Activated naive CD8-positive, alpha-beta T cell treated with anti-CD3 and anti-CD28 coated beads, Interleukin-2, amount 50 U/mL, for 24 hours (primary cell): ENCODE results near the gene RXRA.

Experiments used
- ATAC-seq: fragments of 150-1000 bp; cut with Tn5 transposase; one replicate; pipeline ENCODE4 v1.10.0; 2021
- DNase-seq: peaks from one replicate; pipeline ENCODE4 v3.0.0; 2021
- H3K27ac Mint-ChIP-seq: one replicate; pipeline ENCODE4 v1.8.0; 2021; ENCODE audit warnings: mild to moderate bottlenecking, mixed read lengths
- H3K27me3 Mint-ChIP-seq: one replicate; pipeline ENCODE4 v1.8.0; 2021; ENCODE audit warnings: mixed read lengths
- H3K36me3 Mint-ChIP-seq: one replicate; pipeline ENCODE4 v1.8.0; 2021; ENCODE audit warnings: low read depth, mixed read lengths
- H3K4me1 Mint-ChIP-seq: one replicate; pipeline ENCODE4 v1.8.0; 2021; ENCODE audit warnings: mixed read lengths
- H3K4me3 Mint-ChIP-seq: one replicate; pipeline ENCODE4 v1.8.0; 2021; ENCODE audit warnings: mild to moderate bottlenecking, moderate library complexity, mixed read lengths
- H3K9me3 Mint-ChIP-seq: one replicate; pipeline ENCODE4 v1.8.0; 2021; ENCODE audit warnings: mixed read lengths

The RXRA gene

DNA sequence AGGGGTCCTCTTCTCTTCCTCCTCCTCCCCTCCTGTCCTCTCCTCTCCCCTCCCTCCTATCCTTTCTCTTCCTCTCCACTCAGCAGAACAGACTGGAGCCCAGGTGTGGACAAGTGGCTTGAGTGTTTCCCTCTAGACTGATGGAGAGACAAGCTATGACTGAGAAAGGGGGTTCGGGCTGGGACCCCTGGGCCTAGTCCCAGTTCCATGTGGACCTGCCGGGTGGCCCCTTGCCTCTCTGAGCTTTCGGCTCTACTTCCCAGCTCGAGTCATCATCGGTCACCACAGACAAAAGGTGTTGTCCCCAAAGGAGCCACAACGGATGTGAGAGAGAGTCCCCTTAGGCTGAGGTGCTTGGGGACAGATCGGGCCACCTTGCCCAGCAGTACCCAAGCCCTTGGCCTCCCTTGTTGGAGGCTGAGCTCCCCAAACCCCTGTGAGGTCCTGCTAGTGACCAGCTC, 3.4 kb upstream of the RXRA start:
- DNase-seq (no peak), ATAC-seq (no peak)
- Mint-ChIP-seq H3K4me1 (peaks cover 7% of the 10 kb centered on the region), H3K27ac (no peak overlapping the region), H3K9me3 (no peaks in the 10 kb centered on the region), H3K4me3 (no peak overlapping the region), H3K36me3 (no peaks in the 10 kb centered on the region), H3K27me3 (peaks cover 9% of the 10 kb centered on the region)

DNA sequence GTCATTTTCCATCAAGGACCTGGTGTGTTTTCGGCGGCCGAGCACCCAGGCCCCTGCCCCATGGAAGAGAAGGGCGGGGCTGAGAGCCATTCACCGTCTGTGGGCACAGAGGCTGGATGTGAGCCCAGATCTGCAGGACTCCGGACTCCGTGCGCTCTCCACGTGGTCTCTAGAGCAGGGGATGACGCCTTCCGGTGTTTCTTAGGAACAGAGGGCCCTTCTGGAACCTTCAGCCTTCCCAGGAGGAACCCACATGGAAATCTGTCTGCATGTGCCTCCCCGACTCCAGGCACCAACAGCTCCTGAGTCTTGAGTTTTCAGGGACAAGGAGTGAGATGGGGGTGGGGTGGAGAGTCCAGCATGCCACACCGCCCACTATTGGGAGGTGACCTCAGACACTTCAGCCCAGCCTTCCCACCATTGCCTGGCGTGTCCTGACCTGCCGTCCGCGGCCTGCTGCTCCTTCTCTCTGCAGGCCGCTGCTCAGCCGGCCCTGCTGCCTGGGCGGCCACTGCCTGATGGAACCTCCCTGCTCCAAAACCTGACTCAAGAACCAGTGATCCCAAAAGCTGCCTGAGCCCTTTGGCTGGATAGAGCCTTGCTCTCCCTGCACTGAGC, 2.4 kb upstream of the RXRA start:
- ATAC-seq (no peak), DNase-seq (no peak)
- Mint-ChIP-seq H3K27me3 (peaks cover 9% of the 10 kb centered on the region), H3K27ac (no peak overlapping the region), H3K9me3 (no peaks in the 10 kb centered on the region), H3K36me3 (no peaks in the 10 kb centered on the region), H3K4me1 (peaks cover 7% of the 10 kb centered on the region), H3K4me3 (no peak overlapping the region)

DNA sequence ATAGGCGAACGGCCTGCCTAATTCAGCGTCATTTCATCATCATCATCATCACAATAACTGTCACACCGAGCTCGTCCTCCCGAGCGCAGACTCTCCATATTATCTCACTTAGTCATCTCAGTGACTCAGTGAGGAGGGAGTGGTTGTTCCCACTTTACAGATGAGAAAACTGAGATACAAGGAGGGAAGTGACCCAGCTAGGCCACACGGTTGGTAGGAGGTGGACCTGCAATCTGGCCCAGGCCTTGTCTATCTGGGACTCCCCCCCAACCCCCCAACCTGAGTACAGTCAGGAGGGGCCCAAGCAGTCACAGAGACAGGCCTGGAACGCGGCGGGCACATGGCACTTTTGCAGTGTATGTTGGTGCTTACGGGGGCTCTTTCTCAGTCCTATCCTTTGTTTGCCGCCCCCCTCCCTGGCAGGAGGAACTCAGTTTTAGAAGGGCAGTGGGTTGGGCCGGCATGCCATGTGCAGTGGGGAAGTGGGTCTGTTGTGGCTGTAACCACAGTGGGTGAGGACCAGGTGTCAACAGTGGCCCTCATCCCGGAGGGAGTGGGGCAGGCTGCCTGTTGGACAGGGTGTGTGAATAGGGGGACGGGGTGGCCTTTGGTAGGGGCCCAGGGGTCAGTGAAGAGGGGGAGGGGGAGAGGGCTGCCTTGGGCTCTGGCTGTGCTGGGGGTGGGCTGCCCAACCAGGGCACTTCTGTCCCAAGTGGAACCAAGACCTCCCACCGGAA, 1.7 kb upstream of the RXRA start:
- H3K27ac Mint-ChIP-seq, result no peak overlapping the region
- ATAC-seq, result peak; percentile 12
- H3K9me3 Mint-ChIP-seq, result no peaks in the 10 kb centered on the region
- H3K4me1 Mint-ChIP-seq, result peaks cover 7% of the 10 kb centered on the region
- H3K36me3 Mint-ChIP-seq, result no peaks in the 10 kb centered on the region
- H3K27me3 Mint-ChIP-seq, result peaks cover 10% of the 10 kb centered on the region
- DNase-seq, result no peak
- H3K4me3 Mint-ChIP-seq, result peak overlapping the region; percentile 22

DNA sequence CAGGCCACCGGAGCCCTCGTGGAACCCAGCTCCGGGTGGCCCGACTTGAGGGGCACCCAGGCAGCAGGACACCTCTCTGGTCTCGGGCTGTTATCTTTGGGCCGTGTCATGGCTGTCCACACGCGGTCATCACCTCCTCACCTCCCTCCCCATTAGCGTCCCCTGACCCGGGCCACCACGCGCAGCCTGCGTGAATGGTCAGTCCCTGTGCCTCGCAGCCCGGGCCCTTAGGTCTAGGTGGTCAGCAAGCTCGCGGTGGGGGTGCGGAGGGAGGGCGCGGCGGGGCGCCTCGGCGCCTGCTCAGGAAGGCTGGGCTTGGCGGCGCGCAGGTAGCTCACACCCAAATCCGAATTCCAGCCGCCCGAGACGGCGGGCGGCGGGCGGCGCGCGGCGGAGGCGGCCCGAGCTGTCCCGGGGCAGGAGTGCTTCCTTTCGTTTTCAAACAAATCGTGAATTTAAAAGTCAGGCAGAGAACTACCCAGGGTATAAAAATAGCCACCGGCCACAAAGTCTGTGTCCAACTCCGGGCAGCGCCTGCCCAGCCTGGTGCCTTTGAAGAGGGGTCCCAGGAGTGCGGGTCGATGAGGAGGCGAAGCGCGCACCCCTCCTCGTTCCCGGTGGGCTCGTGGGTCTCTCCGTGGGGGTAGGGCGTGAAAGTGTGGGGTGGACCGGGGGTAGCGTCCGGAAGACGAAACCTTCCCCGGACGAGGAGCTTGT, 1.0 kb upstream of the RXRA start:
- H3K27me3 Mint-ChIP-seq, result peaks cover 10% of the 10 kb centered on the region
- H3K4me3 Mint-ChIP-seq, result peak overlapping the region; percentile 69
- DNase-seq, result peak; percentile 24
- no peaks in the 10 kb centered on the region for H3K9me3 Mint-ChIP-seq
- H3K27ac Mint-ChIP-seq, result no peak overlapping the region
- peaks cover 7% of the 10 kb centered on the region for H3K4me1 Mint-ChIP-seq
- no peaks in the 10 kb centered on the region for H3K36me3 Mint-ChIP-seq
- no peak for ATAC-seq

DNA sequence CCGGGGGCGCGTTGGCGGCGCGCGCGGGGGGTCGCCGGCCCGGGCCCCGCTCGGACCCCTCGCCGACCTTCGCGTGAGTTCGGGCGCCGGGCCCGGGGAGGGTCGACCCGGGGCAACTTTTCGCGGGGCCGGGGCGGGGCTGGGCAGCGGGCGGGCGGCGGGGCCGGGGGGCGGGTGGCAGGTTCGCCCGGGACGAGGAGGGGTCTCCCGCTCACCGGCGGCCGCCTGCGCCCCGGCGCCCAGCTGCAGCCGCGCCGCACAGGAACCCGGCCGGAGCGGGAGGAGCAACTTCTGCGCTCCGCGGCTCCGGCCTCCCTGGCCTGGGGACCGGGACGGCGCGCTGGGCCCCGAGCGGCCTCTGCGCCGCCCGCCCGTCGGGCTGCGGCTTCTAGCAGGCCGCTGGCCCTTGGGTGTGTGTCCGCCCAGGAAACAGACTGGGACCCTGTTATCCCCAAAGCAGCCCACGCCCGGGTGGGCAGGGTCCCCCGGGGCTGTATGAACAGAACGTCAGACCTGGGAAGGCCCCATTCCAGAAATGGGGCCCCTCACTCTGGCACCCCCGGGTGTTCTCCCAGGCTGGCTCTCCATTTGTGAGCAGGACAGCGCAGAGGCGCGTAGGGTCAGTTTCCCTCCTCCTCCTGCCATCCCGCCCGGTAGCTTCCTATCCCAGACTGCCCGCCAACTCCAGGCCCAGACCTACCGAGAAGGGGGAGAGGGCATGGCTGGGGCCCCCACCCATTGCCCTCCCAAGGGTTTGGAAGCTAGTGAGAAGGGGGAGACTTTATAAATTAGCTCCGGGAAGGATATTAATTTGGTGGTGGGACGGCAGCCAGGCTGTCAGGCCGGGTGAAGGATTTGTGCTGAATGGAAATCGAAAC, 708 bp downstream of the RXRA start:
- H3K27me3 Mint-ChIP-seq, result peaks cover 10% of the 10 kb centered on the region
- H3K36me3 Mint-ChIP-seq, result no peaks in the 10 kb centered on the region
- peaks cover 7% of the 10 kb centered on the region for H3K4me1 Mint-ChIP-seq
- no peak overlapping the region for H3K27ac Mint-ChIP-seq
- H3K9me3 Mint-ChIP-seq, result no peaks in the 10 kb centered on the region
- DNase-seq (no peak), ATAC-seq (no peak)
- peak overlapping the region; percentile 36 for H3K4me3 Mint-ChIP-seq

DNA sequence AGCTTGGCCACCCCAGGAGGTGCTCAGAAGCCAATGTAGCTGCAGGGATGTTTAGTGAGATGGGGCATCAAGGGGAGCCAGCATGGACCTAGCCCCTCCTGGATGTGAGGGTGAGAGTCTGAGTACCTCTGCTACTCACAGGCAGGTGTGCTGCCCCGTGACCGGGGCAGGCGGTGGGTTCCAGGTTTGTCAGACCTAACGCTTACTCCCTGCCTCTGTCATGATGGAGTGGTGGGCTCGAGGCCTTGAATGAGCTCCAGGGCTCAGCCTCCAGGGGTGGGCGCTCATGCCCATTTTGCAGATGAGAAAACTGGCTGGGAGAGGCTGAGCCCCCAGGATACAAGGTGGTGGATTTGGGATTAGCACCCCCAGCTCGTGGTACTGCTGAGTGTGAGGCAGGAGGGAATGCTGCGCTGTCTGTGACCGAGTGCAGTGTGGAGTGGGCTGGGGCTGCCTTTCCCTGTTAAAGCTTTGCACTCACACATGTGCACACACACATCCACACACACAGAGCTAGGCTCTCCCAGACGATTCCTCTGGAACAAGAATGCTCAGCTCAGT, 1.5 kb downstream of the RXRA start:
- no peaks in the 10 kb centered on the region for H3K9me3 Mint-ChIP-seq
- no peak for ATAC-seq
- no peak for DNase-seq
- H3K36me3 Mint-ChIP-seq, result no peaks in the 10 kb centered on the region
- no peak overlapping the region for H3K4me3 Mint-ChIP-seq
- no peak overlapping the region for H3K27ac Mint-ChIP-seq
- peaks cover 7% of the 10 kb centered on the region for H3K4me1 Mint-ChIP-seq
- peaks cover 10% of the 10 kb centered on the region for H3K27me3 Mint-ChIP-seq

DNA sequence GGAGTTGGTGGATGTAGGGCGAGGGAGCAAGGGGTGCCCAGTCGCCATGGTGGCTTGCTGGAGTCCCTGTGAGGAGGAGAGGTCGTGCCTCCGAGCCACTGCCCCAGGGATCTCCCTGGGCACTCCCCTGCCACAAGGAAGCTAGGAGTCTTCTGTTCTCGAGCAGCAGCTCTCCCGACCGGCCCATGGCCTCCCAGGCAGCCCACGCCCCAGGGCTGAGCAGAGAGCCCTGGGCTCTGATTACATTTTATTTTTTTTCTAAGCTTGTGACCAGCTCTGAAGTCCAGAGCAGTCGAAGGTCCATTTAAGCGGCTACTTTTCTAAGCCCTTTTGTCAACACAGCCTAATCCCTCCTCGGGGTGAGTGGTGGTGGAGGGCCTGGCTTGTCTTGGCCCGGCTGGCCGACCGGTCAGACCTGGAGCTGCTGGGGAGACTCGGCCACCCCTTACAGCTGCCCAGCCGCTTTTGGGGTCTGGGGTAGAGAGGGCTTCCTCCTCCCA, 2.1 kb downstream of the RXRA start:
- no peak overlapping the region for H3K27ac Mint-ChIP-seq
- no peaks in the 10 kb centered on the region for H3K9me3 Mint-ChIP-seq
- no peak overlapping the region for H3K4me3 Mint-ChIP-seq
- H3K36me3 Mint-ChIP-seq, result no peaks in the 10 kb centered on the region
- no peak for DNase-seq
- ATAC-seq, result no peak
- H3K27me3 Mint-ChIP-seq, result peaks cover 10% of the 10 kb centered on the region
- peaks cover 7% of the 10 kb centered on the region for H3K4me1 Mint-ChIP-seq

DNA sequence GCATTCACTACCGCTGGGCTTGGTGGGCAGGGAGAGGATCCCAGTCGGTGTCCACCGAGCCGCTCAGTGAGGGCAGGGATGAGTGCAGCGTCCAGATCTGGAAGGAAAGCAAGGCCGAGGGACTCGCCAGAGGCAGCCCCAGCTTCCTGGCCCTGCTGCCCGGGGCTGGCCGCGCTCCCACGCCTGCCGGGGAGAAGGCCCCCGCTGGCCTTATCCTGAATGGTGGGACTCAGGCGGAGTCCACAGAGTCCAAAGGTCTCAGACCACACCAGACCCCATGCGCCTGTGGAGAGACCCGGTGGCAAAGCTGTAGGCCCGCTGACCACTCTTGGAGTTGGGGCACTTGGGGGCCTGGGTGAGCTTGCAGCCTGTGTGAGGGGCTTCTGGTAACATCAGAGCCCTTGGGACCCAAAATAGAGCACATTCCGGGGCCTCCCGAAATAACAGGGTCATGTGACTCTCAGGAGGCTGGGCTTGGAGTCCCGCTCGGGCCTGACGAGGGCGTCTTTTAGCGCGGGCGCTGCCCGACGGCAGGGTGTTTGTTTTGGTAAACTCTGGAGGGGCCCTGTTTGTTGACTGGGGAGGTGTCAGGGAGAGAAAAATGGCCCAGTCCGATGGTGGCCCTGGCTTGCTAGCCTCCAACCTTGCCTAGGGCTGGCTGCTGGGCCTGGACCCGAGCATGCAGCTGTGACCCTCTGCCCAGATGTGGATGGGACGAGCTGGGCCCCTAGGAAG, 2.8 kb downstream of the RXRA start:
- Mint-ChIP-seq H3K27me3 (peaks cover 10% of the 10 kb centered on the region), H3K4me3 (no peak overlapping the region), H3K4me1 (peaks cover 7% of the 10 kb centered on the region), H3K9me3 (no peaks in the 10 kb centered on the region), H3K36me3 (no peaks in the 10 kb centered on the region), H3K27ac (no peak overlapping the region)
- ATAC-seq (no peak), DNase-seq (no peak)

DNA sequence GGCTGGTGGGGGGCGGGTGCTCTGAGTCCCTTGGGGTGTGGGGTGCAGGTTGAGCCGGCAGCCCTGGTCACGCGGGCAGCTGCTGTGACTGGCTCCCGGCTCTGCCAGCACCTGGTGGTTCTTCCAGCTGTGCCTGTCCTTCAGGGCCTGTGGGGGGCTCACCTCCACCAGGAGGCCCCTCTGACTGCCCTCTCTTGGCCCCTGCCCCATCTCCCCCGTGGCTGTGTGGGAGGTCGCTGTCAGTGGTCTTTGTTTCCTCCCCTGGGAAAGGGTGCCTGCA, 3.3 kb downstream of the RXRA start:
- DNase-seq (no peak), ATAC-seq (no peak)
- Mint-ChIP-seq H3K9me3 (no peaks in the 10 kb centered on the region), H3K27ac (no peak overlapping the region), H3K4me3 (no peak overlapping the region), H3K36me3 (no peaks in the 10 kb centered on the region), H3K27me3 (peaks cover 6% of the 10 kb centered on the region), H3K4me1 (peaks cover 5% of the 10 kb centered on the region)

DNA sequence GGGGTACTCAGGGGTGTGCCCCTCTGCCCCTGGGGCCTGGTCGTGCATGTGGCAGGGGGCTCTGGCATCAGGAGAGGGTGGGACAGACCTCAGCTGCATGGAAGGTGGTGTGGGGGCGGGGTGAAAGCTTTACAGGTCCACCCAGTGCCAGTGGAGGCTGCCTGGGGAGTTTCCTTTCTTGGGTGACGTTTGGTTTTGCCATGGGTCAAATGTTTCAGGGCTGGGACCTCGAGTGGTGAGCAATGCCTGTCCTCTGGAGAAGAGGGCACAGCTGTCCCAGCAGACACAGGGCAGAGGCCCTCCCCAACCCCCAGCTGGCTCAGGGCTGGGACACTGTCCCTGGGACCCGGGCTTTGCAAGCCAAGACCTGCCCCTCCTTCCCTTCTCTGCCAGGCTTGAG, 3.6 kb downstream of the RXRA start:
- H3K36me3 Mint-ChIP-seq, result no peaks in the 10 kb centered on the region
- DNase-seq, result no peak
- no peak overlapping the region for H3K27ac Mint-ChIP-seq
- no peak overlapping the region for H3K4me3 Mint-ChIP-seq
- H3K4me1 Mint-ChIP-seq, result peaks cover 3% of the 10 kb centered on the region
- no peaks in the 10 kb centered on the region for H3K9me3 Mint-ChIP-seq
- ATAC-seq, result no peak
- peaks cover 3% of the 10 kb centered on the region for H3K27me3 Mint-ChIP-seq

DNA sequence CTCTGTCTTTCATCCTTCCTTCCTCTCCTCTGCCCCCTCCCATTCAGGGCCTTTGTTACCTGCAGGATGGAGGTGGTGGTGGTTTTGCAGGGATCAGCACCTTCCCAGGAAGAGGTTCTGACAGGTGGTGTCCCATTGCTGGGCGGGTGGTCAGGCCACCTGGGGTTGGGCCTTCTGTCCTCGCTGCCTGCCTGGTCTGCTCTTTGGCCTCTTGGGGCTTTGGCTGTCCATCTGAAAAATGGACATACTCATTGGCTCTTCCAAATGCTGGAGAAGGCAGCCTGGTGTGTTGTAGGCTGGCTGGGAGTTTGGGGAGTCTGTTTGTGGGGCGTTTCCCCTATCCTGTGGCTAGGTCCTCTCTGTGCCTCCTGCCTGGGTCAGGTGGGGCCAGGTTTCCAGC, 4.3 kb downstream of the RXRA start:
- H3K4me1 Mint-ChIP-seq, result peaks cover 1% of the 10 kb centered on the region
- ATAC-seq, result no peak
- H3K27me3 Mint-ChIP-seq, result peaks cover 3% of the 10 kb centered on the region
- no peak overlapping the region for H3K4me3 Mint-ChIP-seq
- no peaks in the 10 kb centered on the region for H3K36me3 Mint-ChIP-seq
- no peak for DNase-seq
- H3K9me3 Mint-ChIP-seq, result no peaks in the 10 kb centered on the region
- H3K27ac Mint-ChIP-seq, result no peak overlapping the region

DNA sequence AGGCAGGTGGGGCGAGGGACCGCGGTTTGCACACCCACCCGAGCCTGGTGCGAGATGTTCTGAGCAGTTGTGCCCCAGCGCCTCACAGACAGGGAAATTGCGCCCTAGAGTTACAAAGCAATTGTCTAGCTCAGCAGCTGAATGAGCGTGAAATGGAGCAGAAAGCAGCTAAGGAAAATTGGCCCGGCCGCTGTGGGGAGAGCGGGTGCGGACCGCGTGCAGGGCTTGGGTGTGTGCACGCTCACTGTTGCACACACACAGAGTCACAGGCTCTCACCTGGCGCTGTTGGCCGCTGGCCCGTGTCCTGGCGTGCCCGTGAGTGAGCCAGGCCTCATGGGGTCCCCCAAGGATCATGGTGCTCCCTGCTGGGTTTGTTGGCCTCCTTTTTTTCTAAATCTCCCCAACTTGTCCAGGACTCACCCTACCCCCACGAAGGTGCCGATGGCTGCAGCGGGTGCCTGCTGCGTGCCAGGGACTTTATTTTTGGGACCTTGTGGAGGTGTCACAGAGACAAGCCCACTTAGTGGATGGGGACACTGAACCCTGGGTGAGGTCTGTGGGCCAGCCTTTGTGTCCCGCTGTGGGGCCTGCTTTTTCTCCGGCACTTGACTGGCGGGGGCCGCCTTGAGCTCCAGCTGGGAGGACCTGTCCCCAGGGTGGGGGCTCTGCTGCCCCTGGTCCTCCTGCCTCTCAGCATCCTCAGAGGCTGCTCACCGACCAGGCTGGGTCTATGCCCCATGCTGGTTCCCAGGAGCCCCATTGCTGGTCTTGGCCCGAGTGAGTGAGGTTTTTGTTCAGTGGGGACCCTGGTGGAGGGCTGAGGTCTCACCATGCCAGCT, 5.2 kb downstream of the RXRA start:
- H3K27me3 Mint-ChIP-seq, result peaks cover 3% of the 10 kb centered on the region
- no peak for ATAC-seq
- H3K36me3 Mint-ChIP-seq, result no peaks in the 10 kb centered on the region
- H3K9me3 Mint-ChIP-seq, result no peaks in the 10 kb centered on the region
- H3K4me1 Mint-ChIP-seq, result peaks cover 1% of the 10 kb centered on the region
- DNase-seq, result no peak
- no peak overlapping the region for H3K27ac Mint-ChIP-seq
- H3K4me3 Mint-ChIP-seq, result no peak overlapping the region

DNA sequence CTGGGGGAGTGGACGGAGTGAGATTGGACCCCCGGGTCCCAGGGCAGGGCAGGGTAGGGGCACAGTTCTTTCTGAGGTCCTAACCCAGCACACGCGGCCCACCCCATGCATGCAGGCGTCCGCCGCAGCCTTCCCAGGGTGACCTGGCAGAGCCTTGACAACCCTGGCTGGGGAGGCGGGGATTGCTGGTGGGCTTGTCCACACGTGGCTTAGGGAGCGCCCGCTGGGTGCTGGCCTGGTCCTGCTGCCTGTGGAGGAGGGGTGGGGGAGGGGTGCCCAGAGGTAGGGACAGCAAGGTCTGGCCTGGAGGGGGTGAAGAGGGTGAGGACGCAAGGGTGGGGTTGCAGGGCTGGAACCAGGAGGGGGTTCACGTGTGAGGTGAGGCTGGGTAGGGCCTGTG, 6.0 kb downstream of the RXRA start:
- no peaks in the 10 kb centered on the region for H3K36me3 Mint-ChIP-seq
- H3K9me3 Mint-ChIP-seq, result no peaks in the 10 kb centered on the region
- DNase-seq, result no peak
- no peak overlapping the region for H3K27ac Mint-ChIP-seq
- peaks cover 1% of the 10 kb centered on the region for H3K4me1 Mint-ChIP-seq
- H3K4me3 Mint-ChIP-seq, result no peak overlapping the region
- H3K27me3 Mint-ChIP-seq, result peaks cover 3% of the 10 kb centered on the region
- ATAC-seq, result no peak
